Calu3 (cell line): ENCODE data around the gene ZNF544. TPM values are rescaled to one million over a fixed set of nuclear protein-coding genes. Genes with fewer than 3 reads are reported as not detected.
A peak's percentile ranks its signal among the peaks of the same experiment; 100 is the strongest.

Source experiments
- Bru-seq: library from RNA; stranded (reverse); fragments of 400-500 nt; gene quantifications from one replicate; lab custom pipeline; 2021; lab: Mats Ljungman, UMichigan
- BruChase-seq, 2 experiments: library from RNA; stranded (reverse); fragments of 400-500 nt; gene quantifications; one replicate each; lab custom pipeline; 2021; lab: Mats Ljungman, UMichigan
- BruUV-seq: library from RNA; stranded (reverse); fragments of 400-500 nt; replicated peaks from 2 replicates; lab custom pipeline; 2021; lab: Mats Ljungman, UMichigan
- CTCF ChIA-PET: fragments of 300-600 bp; sonication (Branson Sonifier 250); formaldehyde crosslinking; loops from one replicate; lab custom pipeline; 2022; ENCODE audit warnings: antibody characterized with exemption; lab: Charles Lee
- DNase-seq: peaks from one replicate; pipeline ENCODE4 v3.0.0; 2022
- H3K27ac Mint-ChIP-seq: one replicate; pipeline ENCODE4 v1.8.0; 2022; ENCODE audit warnings: mixed read lengths; ENCODE audit not compliant: unreplicated experiment
- H3K27me3 Mint-ChIP-seq: one replicate; pipeline ENCODE4 v1.8.0; 2022; ENCODE audit warnings: mixed read lengths; ENCODE audit not compliant: unreplicated experiment
- H3K36me3 Mint-ChIP-seq: one replicate; pipeline ENCODE4 v1.8.0; 2022; ENCODE audit warnings: mild to moderate bottlenecking, moderate library complexity, mixed read lengths; ENCODE audit not compliant: insufficient read depth, unreplicated experiment
- H3K4me1 Mint-ChIP-seq: one replicate; pipeline ENCODE4 v1.8.0; 2022; ENCODE audit warnings: mild to moderate bottlenecking, low read depth, mixed read lengths; ENCODE audit not compliant: unreplicated experiment
- H3K4me3 Mint-ChIP-seq: one replicate; pipeline ENCODE4 v1.8.0; 2022; ENCODE audit warnings: mild to moderate bottlenecking, low read depth, moderate library complexity, mixed read lengths; ENCODE audit not compliant: unreplicated experiment
- H3K9me3 Mint-ChIP-seq: one replicate; pipeline ENCODE4 v1.8.0; 2022; ENCODE audit warnings: low read depth, mixed read lengths; ENCODE audit not compliant: unreplicated experiment
- intact Hi-C: fragments of 100-400 bp; cut with micrococcal nuclease; formaldehyde crosslinking; loops from one replicate; pipeline ENCODE4 v1.10.0; 2022; ENCODE audit not compliant: unreplicated experiment
- long read RNA-seq: library from polyadenylated mRNA; stranded (forward); transcript quantifications from one replicate; pipeline ENCODE4 v2.0.0, GENCODE V29; 2022
- total RNA-seq: library from RNA; stranded (reverse); gene quantifications from 2 replicates; pipeline ENCODE4 v1.2.3, GENCODE V29; 2022
- TF ChIP-seq, protein P1 (sequence below): fragments of 200-600 bp; IDR thresholded peaks from one replicate; pipeline ENCODE4 v1.8.0; 2022; ENCODE audit warnings: antibody characterized with exemption; ENCODE audit not compliant: unreplicated experiment

Gene ZNF544
- total RNA-seq, result 65.3 and 68.5 TPM in 2 replicates
- Bru-seq, nascent RNA, result percentile 91 among the genes with signal in this experiment
- BruChase-seq, experiment 1, labeled RNA remaining after a 6-hour chase, result percentile 97 among the genes with signal in this experiment
- BruChase-seq, experiment 2, labeled RNA remaining after a 2-hour chase, result percentile 98 among the genes with signal in this experiment
- long read RNA-seq, partial matches to known transcripts, result 1 of 30 reads
- long read RNA-seq, other reads (novel, unspliced or antisense), result 25 of 30 reads

DNA sequence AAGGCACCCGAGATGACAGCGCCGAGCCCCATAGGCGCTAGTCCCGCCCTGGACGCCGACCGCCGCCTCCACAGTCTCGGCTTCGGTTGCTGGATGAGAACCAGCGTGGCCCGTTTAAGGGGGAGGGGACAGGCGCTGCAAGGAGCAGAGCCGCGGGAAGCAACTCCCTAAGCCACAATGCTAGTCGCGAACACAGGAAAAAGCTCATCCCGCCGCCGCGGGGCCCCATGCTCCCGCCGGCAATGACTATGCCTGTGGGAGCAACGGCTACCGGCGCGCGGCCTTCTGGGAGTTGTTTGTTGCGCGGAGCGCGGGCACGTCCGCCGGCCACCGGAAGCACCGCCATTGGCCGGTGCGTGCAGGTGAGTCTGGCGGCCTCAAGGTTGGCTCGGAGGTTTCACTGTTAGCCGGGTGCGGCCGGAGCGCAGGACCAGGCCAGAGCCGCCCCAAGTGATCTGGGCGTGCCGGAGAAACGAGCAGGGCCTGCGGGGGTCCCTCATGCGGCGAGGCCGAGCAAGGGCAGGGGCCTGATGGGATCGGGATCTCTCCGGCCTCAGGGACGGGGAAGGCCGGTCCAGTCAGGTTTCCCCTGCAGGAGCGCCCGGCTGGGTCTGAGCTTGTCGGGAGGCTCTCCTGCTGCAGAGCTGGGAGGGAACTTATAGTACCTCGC is at the start of gene ZNF544:
Gene ZNF544, plus strand, starts transcription at position 330 of the 670 bp plus-strand sequence. CDS start 15,110 bp downstream, outside the sequence.
- Mint-ChIP-seq H3K27ac (peak within 1 kb of the TSS; percentile 66), H3K36me3 (peaks cover 59% of the 10 kb centered on the region), H3K4me3 (peak within 1 kb of the TSS; percentile 86), H3K27me3 (no peaks in the 10 kb centered on the region), H3K4me1 (peaks cover 18% of the 10 kb centered on the region), H3K9me3 (peaks cover 22% of the 10 kb centered on the region)
- TF ChIP-seq, protein P1, sequence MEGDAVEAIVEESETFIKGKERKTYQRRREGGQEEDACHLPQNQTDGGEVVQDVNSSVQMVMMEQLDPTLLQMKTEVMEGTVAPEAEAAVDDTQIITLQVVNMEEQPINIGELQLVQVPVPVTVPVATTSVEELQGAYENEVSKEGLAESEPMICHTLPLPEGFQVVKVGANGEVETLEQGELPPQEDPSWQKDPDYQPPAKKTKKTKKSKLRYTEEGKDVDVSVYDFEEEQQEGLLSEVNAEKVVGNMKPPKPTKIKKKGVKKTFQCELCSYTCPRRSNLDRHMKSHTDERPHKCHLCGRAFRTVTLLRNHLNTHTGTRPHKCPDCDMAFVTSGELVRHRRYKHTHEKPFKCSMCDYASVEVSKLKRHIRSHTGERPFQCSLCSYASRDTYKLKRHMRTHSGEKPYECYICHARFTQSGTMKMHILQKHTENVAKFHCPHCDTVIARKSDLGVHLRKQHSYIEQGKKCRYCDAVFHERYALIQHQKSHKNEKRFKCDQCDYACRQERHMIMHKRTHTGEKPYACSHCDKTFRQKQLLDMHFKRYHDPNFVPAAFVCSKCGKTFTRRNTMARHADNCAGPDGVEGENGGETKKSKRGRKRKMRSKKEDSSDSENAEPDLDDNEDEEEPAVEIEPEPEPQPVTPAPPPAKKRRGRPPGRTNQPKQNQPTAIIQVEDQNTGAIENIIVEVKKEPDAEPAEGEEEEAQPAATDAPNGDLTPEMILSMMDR, result no peak
- CTCF ChIA-PET, result no interaction called here
- peak; percentile 88 for DNase-seq
- BruUV-seq, result no TSS peak
- intact Hi-C loops, result no loop called here

DNA sequence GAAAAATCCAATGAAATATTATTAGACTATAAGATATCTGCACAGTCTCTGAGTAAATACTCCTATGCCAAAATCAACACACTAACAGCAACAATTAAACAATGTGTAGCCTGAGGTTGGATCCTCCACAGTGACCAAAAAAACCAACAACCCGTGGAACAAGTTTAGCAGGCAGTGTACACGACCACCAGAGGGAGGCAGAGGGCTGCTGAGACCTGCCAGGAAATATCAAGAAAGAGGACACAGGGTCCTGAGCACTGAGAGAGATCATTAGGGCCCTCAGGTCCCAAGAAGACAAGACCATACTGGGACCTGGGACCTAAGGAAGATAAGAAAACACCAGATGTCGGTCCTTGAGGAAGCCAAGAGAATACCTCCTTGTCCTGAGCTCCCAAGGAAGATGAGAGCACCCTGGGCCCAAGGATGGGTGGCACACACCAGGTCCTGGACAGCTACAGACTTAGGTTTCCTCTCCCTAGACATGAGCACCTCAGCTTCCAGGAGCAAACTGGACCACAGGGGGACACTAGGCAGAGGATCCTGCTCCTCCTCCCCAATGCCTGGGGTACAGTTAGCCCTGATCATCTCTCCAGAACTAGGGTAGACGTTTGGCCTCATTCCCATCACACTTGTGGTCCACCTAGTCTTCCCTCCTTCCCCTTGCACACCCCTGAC is 46.7 kb upstream of the ZNF544 start:
- intact Hi-C loops, result loop anchor here (2.0 to 10.0 kb wide), 2 partner anchors 121 to 223 kb away; partner anchors contain the start of gene ZNF584
- TF ChIP-seq, protein P1, result no peak
- BruUV-seq, result no TSS peak
- Mint-ChIP-seq H3K9me3 (peaks cover 26% of the 10 kb centered on the region), H3K4me1 (peaks cover 14% of the 10 kb centered on the region), H3K36me3 (peaks cover 54% of the 10 kb centered on the region), H3K4me3 (peak overlapping the region; percentile 98), H3K27ac (peak overlapping the region; percentile 98), H3K27me3 (no peaks in the 10 kb centered on the region)
- peak; percentile 62 for DNase-seq
- CTCF ChIA-PET, result no interaction called here

DNA sequence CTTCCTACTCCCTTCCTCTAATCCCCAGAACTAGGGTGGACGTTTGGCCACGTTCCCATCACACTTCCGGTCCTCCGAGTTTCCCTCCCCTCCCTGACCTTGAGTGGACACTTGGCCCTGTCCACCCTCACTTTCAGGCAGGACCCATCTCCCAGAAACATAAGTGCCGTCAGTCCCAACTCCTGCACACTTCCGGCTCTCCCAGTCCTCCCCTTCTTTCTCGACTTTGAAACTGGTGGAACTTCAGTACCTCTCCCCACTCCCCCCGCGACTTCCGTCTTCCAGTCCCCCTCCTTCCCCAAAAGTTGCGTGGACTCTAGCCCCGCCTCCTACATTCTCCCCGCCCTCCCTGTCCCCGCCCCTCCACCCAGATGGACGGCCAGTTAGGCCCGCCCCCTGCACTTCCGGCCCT is 46.1 kb upstream of the ZNF544 start:
- BruUV-seq, result no TSS peak
- DNase-seq, result no peak
- intact Hi-C loops, result loop anchor here (2.0 to 10.0 kb wide), 2 partner anchors 120 to 222 kb away; partner anchors contain the start of gene ZNF584
- TF ChIP-seq, protein P1, result no peak
- peaks cover 14% of the 10 kb centered on the region for H3K4me1 Mint-ChIP-seq
- peak overlapping the region; percentile 98 for H3K27ac Mint-ChIP-seq
- CTCF ChIA-PET, result no interaction called here
- H3K9me3 Mint-ChIP-seq, result peaks cover 22% of the 10 kb centered on the region
- no peaks in the 10 kb centered on the region for H3K27me3 Mint-ChIP-seq
- H3K4me3 Mint-ChIP-seq, result peak overlapping the region; percentile 98
- peaks cover 60% of the 10 kb centered on the region for H3K36me3 Mint-ChIP-seq
